Body of pancreas (tissue), 4 donors: ENCODE results near the gene HORMAD2. TPM values are rescaled to one million over a fixed set of nuclear protein-coding genes. Genes with fewer than 3 reads are reported as not detected.

Experiments
- ATAC-seq: fragments of 150-250 bp; one replicate; pipeline ENCODE4 v1.9.1; 2016
- DNase-seq, 4 donors: peaks; one replicate each; pipeline ENCODE4 v3.0.0-alpha.2; 2019
- H3K27ac ChIP-seq, 4 donors: fragments of 200-600 bp; sonication (generic); 1 replicate in 3 of 4; 2 replicates in 1 of 4; pipeline versions ENCODE4 v1.5.1 to v1.6.1; 2016 to 2019; ENCODE audit warnings: mild to moderate bottlenecking in 1 of 4, mixed read lengths in 1 of 4, moderate library complexity in 1 of 4
- H3K27me3 ChIP-seq, 2 donors: fragments of 200-600 bp; sonication (generic); one replicate each; pipeline ENCODE4 v1.6.0; 2016; ENCODE audit warnings: mild to moderate bottlenecking in 1 of 2
- H3K36me3 ChIP-seq, 2 donors: fragments of 200-600 bp; sonication (generic); replicated peaks in 1 of 2; 2 replicates each; pipeline ENCODE4 v1.5.1; 2016; ENCODE audit warnings: low read depth in 2 of 2; ENCODE audit not compliant: insufficient read depth in 1 of 2
- H3K4me1 ChIP-seq: fragments of 200-600 bp; sonication (generic); one replicate; pipeline ENCODE4 v1.6.0; 2016
- H3K4me3 ChIP-seq, 2 donors: fragments of 200-600 bp; sonication (generic); 1 replicate in 1 of 2; 2 replicates in 1 of 2; pipeline ENCODE4 v1.5.1; 2016 to 2019
- H3K9me3 ChIP-seq, 3 donors: fragments of 200-600 bp; sonication (generic); 1 replicate in 2 of 3; 2 replicates in 1 of 3; pipeline ENCODE4 v1.5.1; 2016
- POLR2A ChIP-seq, 3 donors: fragments of 450-650 bp; IDR thresholded peaks; one replicate each; pipeline ENCODE4 v1.6.1; 2016; ENCODE audit warnings: antibody characterized with exemption in 3 of 3, mild to moderate bottlenecking in 2 of 3
- WGBS, 2 donors: methylation state at CpG; one replicate each; pipeline ENCODE4 v1.1.5; 2017; 5-methylcytosine and 5-hydroxymethylcytosine counted together
- intact Hi-C: fragments of 100-400 bp; cut with DNase I; formaldehyde crosslinking; loops from one replicate; pipeline ENCODE4 v1.15.1; 2023
- total RNA-seq, 2 donors: library from RNA; depleted of rRNA; stranded (reverse); fragments of >200 nt; gene quantifications; one replicate each; pipeline ENCODE4 v1.1.0, GENCODE V29; 2016
- TF ChIP-seq, protein P1 (sequence below), 7 experiments: fragments of 450-650 bp in 4 of 7; fragments of 200-600 bp in 3 of 7; sonication (generic) in 3 of 7; IDR thresholded peaks; one replicate each; pipeline ENCODE4 v1.5.1; 2016 to 2019; ENCODE audit warnings: antibody characterized with exemption in 7 of 7

The HORMAD2 gene
- total RNA-seq, 2 donors from 2014 or later: not detected

DNA sequence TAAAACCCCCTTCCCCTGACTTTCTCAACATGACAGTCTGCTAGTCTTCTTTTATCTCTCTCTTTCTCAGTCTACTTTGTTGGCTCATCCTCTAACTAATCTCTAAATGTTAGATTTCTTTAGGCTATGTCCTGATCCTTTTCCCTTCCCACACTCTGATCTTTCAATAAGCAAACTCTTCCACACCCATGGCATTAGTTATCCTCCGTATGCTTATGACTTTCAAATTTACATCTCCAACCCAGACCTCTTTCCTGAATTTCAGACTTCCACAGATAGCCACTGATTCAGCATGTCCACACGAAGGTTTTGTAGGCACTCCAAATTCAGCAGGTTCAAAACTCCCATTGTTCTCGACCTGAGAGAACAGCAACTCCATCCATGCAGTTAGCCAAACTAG, 90.7 kb downstream of the HORMAD2 start:
- no peaks in the 10 kb centered on the region for H3K4me1 ChIP-seq
- TF ChIP-seq POLR2A (IDR thresholded peaks at IDR 0.05): no peak
- TF ChIP-seq, protein P1, sequence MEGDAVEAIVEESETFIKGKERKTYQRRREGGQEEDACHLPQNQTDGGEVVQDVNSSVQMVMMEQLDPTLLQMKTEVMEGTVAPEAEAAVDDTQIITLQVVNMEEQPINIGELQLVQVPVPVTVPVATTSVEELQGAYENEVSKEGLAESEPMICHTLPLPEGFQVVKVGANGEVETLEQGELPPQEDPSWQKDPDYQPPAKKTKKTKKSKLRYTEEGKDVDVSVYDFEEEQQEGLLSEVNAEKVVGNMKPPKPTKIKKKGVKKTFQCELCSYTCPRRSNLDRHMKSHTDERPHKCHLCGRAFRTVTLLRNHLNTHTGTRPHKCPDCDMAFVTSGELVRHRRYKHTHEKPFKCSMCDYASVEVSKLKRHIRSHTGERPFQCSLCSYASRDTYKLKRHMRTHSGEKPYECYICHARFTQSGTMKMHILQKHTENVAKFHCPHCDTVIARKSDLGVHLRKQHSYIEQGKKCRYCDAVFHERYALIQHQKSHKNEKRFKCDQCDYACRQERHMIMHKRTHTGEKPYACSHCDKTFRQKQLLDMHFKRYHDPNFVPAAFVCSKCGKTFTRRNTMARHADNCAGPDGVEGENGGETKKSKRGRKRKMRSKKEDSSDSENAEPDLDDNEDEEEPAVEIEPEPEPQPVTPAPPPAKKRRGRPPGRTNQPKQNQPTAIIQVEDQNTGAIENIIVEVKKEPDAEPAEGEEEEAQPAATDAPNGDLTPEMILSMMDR (IDR thresholded peaks at IDR 0.05): no peak
- no peak for ATAC-seq
- H3K36me3 ChIP-seq: no peaks in the 10 kb centered on the region
- WGBS, 2 donors: 55 to 56% methylated on average over 3 of the region's 3 CpGs
- no peak overlapping the region for H3K27ac ChIP-seq
- H3K4me3 ChIP-seq: no peak overlapping the region
- no peaks in the 10 kb centered on the region for H3K9me3 ChIP-seq
- no peaks in the 10 kb centered on the region for H3K27me3 ChIP-seq
- intact Hi-C loops: no loop called here
- DNase-seq: no peak

- TF ChIP-seq POLR2A (IDR thresholded peaks at IDR 0.05): no peak
- TF ChIP-seq, protein P1 (IDR thresholded peaks at IDR 0.05): no peak
- no peaks in the 10 kb centered on the region for H3K4me1 ChIP-seq
- intact Hi-C loops: no loop called here
- H3K4me3 ChIP-seq: no peak overlapping the region
- ATAC-seq (no peak), DNase-seq (no peak)
- H3K27me3 ChIP-seq: no peaks in the 10 kb centered on the region
- H3K27ac ChIP-seq: no peak overlapping the region
- H3K9me3 ChIP-seq: no peaks in the 10 kb centered on the region
- WGBS, 2 donors: 90 to 100% methylated on average over 1 of the region's 1 CpG
- H3K36me3 ChIP-seq: no peaks in the 10 kb centered on the region
These were observed 95.5 kb downstream of the HORMAD2 start for GRCh38 chr22:30175690-30176288.

- Histone ChIP-seq H3K4me3 (no peak overlapping the region), H3K36me3 (no peaks in the 10 kb centered on the region), H3K27me3 (no peaks in the 10 kb centered on the region), H3K9me3 (no peaks in the 10 kb centered on the region), H3K27ac (no peak overlapping the region), H3K4me1 (no peaks in the 10 kb centered on the region)
- DNase-seq (no peak), ATAC-seq (no peak)
- TF ChIP-seq POLR2A (IDR thresholded peaks at IDR 0.05): no peak
- TF ChIP-seq, protein P1 (IDR thresholded peaks at IDR 0.05): no peak
- intact Hi-C loops: no loop called here
- WGBS, 2 donors: 87 to 96% methylated on average over 3 of the region's 3 CpGs
These were observed 96.2 kb downstream of the HORMAD2 start for GRCh38 chr22:30176431-30176830.

DNA sequence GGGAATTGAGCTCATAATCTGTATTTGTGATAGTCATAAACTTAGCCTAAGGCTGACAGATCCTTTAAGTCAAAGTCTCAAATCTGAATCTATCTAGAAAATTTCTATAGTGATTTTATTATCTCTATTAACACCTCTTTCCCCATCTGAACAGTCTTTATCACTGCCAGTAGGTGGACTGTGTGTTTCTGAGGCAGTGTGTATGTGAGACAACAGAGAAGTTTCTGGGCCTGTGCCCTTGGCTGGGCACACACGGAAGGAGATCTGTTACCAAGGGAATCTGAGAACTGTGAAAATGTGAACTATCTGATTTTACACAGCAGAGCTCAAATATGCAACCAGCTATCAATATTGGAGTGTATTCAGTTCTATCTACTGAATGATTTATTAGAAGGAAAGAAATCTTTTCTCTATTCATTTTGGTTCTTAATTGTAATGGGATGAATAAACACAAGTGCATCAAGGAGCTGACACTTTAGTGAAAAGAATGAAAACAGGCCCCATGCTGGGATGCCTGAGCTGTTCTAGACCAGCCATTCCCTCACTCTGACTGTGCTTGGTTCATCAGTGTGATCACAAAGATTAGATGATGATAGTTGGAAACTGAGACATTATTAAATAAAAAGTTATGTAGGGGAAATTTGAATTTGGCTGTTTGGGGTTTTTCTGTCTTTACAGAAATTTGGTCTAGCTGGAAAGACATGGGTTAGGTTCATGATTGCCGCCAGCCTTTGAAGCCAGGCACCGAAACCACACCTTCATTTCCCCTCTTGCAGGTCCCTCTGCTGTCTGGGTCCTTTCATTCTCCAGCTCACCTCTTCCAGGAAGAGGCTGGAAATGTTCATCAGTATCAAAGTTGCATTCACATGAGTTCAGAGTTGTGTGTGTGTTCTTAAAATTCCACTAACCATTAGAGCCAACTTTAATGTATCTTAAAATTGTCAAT, 98.2 kb downstream of the HORMAD2 start:
- WGBS, 2 donors: 68 to 72% methylated on average over 3 of the region's 3 CpGs
- intact Hi-C loops: no loop called here
- ATAC-seq: no peak
- H3K4me1 ChIP-seq: peaks cover 6% of the 10 kb centered on the region
- peak in 3 of 4 donors; percentile 28 to 35 (median 31) for DNase-seq
- TF ChIP-seq POLR2A (IDR thresholded peaks at IDR 0.05): no peak
- TF ChIP-seq, protein P1 (IDR thresholded peaks at IDR 0.05): peak in 3 of 7 experiments; percentile 12 to 45 (median 18)
- no peak overlapping the region for H3K27ac ChIP-seq
- no peaks in the 10 kb centered on the region for H3K27me3 ChIP-seq
- H3K9me3 ChIP-seq: no peaks in the 10 kb centered on the region
- H3K36me3 ChIP-seq: no peaks in the 10 kb centered on the region
- no peak overlapping the region for H3K4me3 ChIP-seq
